H1 (cell line): Measurements from ENCODE around the gene DIP2B. TPM values are rescaled to one million over a fixed set of nuclear protein-coding genes. Genes with fewer than 3 reads are reported as not detected.

Source experiments
- CTCF ChIA-PET: fragments of 300-600 bp; sonication (Branson Sonifier 250); formaldehyde crosslinking; loops from one replicate; lab custom pipeline; 2021; ENCODE audit not compliant: partially characterized antibody; lab: Charles Lee
- POLR2A ChIA-PET: fragments of 300-600 bp; sonication (Branson Sonifier 250); formaldehyde crosslinking; loops from one replicate; lab custom pipeline; 2021; ENCODE audit warnings: inconsistent platforms; ENCODE audit not compliant: partially characterized antibody; lab: Charles Lee
- DNase-seq, 2 experiments: peaks; one replicate each; pipeline versions ENCODE4 v3.0.0 to v3.0.0-alpha.2; 2010 to 2022; ENCODE audit warnings: low spot score in 2 of 2, low read depth in 1 of 2, mixed read lengths in 1 of 2
- FAIRE-seq: peaks from 2 replicates; lab custom pipeline; 2011; peaks lifted over from hg19 to GRCh38; lab: Jason Lieb, UNC
- H2AFZ ChIP-seq: 2 replicates; pipeline ENCODE4 v1.8.1; 2012; ENCODE audit warnings: low read length, inconsistent platforms
- H2AK5ac ChIP-seq: 2 replicates; pipeline ENCODE4 v1.6.1; 2013; ENCODE audit warnings: low read depth, low read length
- H2BK120ac ChIP-seq: replicated peaks from 2 replicates; pipeline ENCODE3; 2013; ENCODE audit warnings: low read depth, low read length, inconsistent platforms
- H2BK12ac ChIP-seq: 2 replicates; pipeline ENCODE4 v1.6.1; 2013; ENCODE audit warnings: low read depth, low read length
- H2BK15ac ChIP-seq: 2 replicates; pipeline ENCODE4 v1.6.1; 2013; ENCODE audit warnings: low read length
- H2BK20ac ChIP-seq: 2 replicates; pipeline ENCODE4 v1.6.1; 2013; ENCODE audit warnings: low read length
- H2BK5ac ChIP-seq: 2 replicates; pipeline ENCODE4 v1.6.1; 2013; ENCODE audit warnings: low read depth, low read length
- H3K14ac ChIP-seq: 2 replicates; pipeline ENCODE4 v1.6.1; 2013; ENCODE audit warnings: inconsistent platforms; ENCODE audit not compliant: insufficient read length
- H3K18ac ChIP-seq: 2 replicates; pipeline ENCODE4 v1.6.1; 2013; ENCODE audit warnings: low read length; ENCODE audit errors: extremely low read depth
- H3K23ac ChIP-seq: 2 replicates; pipeline ENCODE4 v1.6.1; 2013; ENCODE audit warnings: inconsistent platforms; ENCODE audit not compliant: insufficient read length
- H3K23me2 ChIP-seq: 2 replicates; pipeline ENCODE4 v1.6.1; 2013; ENCODE audit warnings: low read depth, low read length
- H3K27ac ChIP-seq: 2 replicates; pipeline ENCODE4 v1.6.1; 2011; ENCODE audit warnings: low read depth, low read length, inconsistent platforms
- H3K27me3 ChIP-seq, 4 experiments: replicated peaks in 1 of 4; 1 replicate in 1 of 4; 2 replicates in 3 of 4; pipeline versions ENCODE4 v1.6.1 to v1.8.1; 2011 to 2013; ENCODE audit warnings: low read length in 3 of 4, mild to moderate bottlenecking in 3 of 4, inconsistent platforms in 2 of 4, mixed read lengths in 2 of 4, moderate library complexity in 1 of 4; ENCODE audit not compliant: control insufficient read depth in 3 of 4, insufficient read depth in 3 of 4; ENCODE audit errors: extremely low read depth in 1 of 4
- H3K36me3 ChIP-seq, 4 experiments: 2 replicates each; pipeline versions ENCODE4 v1.6.1 to v1.8.1; 2011 to 2013; ENCODE audit warnings: mild to moderate bottlenecking in 4 of 4, low read length in 3 of 4, moderate library complexity in 2 of 4, control low read depth in 1 of 4, inconsistent platforms in 1 of 4; ENCODE audit not compliant: insufficient read depth in 4 of 4, control insufficient read depth in 2 of 4
- H3K4ac ChIP-seq: replicated peaks from 2 replicates; pipeline ENCODE3; 2013; ENCODE audit warnings: low read length, low read depth, mixed read lengths, inconsistent platforms; ENCODE audit not compliant: insufficient read length
- H3K4me1 ChIP-seq, 4 experiments: replicated peaks in 1 of 4; 1 replicate in 1 of 4; 2 replicates in 3 of 4; pipeline versions ENCODE4 v1.6.1 to v1.8.1; 2011 to 2013; ENCODE audit warnings: low read length in 3 of 4, inconsistent platforms in 2 of 4, mixed read lengths in 1 of 4; ENCODE audit not compliant: insufficient read depth in 4 of 4, control insufficient read depth in 3 of 4
- H3K4me2 ChIP-seq, 2 experiments: 2 replicates each; pipeline versions ENCODE4 v1.6.1 to v1.8.1; 2011 to 2013; ENCODE audit warnings: low read depth in 2 of 2, low read length in 2 of 2, control low read depth in 1 of 2, inconsistent platforms in 1 of 2, mild to moderate bottlenecking in 1 of 2; ENCODE audit not compliant: insufficient read depth in 1 of 2
- H3K4me3 ChIP-seq, 4 experiments: fragments of 200-600, 300-600 bp in 1 of 4; sonication (generic), shearing (Covaris generic), sonication (Bioruptor Twin) in 1 of 4; 2 replicates each; pipeline versions ENCODE4 v1.5.1 to v1.8.1; 2011 to 2016; ENCODE audit warnings: low read length in 4 of 4, low read depth in 3 of 4, control low read depth in 2 of 4, inconsistent platforms in 2 of 4, mild to moderate bottlenecking in 2 of 4, mixed read lengths in 1 of 4, moderate library complexity in 1 of 4; ENCODE audit not compliant: insufficient read depth in 2 of 4; ENCODE audit errors: extremely low read depth in 1 of 4
- H3K56ac ChIP-seq: replicated peaks from 2 replicates; pipeline ENCODE3; 2013; ENCODE audit warnings: low read depth, mild to moderate bottlenecking, mixed read lengths, low read length, inconsistent platforms; ENCODE audit not compliant: insufficient read length
- H3K79me1 ChIP-seq: 2 replicates; pipeline ENCODE4 v1.6.1; 2013; ENCODE audit warnings: low read depth, low read length, control low read depth
- H3K79me2 ChIP-seq, 2 experiments: 2 replicates each; pipeline versions ENCODE4 v1.6.1 to v1.8.1; 2012 to 2013; ENCODE audit warnings: low read length in 2 of 2, mild to moderate bottlenecking in 2 of 2, inconsistent platforms in 1 of 2; ENCODE audit not compliant: insufficient read depth in 2 of 2, control insufficient read depth in 1 of 2
- H3K9ac ChIP-seq, 4 experiments: replicated peaks in 1 of 4; 1 replicate in 1 of 4; 2 replicates in 3 of 4; pipeline versions ENCODE4 v1.6.1 to v1.8.1; 2011 to 2013; ENCODE audit warnings: low read depth in 3 of 4, low read length in 3 of 4, control low read depth in 2 of 4, mild to moderate bottlenecking in 2 of 4, moderate library complexity in 2 of 4, inconsistent platforms in 1 of 4; ENCODE audit errors: extremely low read depth in 1 of 4
- H3K9me3 ChIP-seq, 2 experiments: 2 replicates each; pipeline versions ENCODE4 v1.6.1 to v1.8.1; 2012 to 2013; ENCODE audit warnings: mild to moderate bottlenecking in 2 of 2, moderate library complexity in 2 of 2, control low read depth in 1 of 2, inconsistent platforms in 1 of 2, low read depth in 1 of 2, low read length in 1 of 2, mixed read lengths in 1 of 2; ENCODE audit not compliant: insufficient read depth in 2 of 2
- H4K20me1 ChIP-seq, 2 experiments: replicated peaks in 1 of 2; 2 replicates each; pipeline versions ENCODE3 to v1.8.1; 2011 to 2013; ENCODE audit warnings: inconsistent platforms in 2 of 2, low read length in 2 of 2, mild to moderate bottlenecking in 1 of 2; ENCODE audit not compliant: insufficient read depth in 2 of 2, control insufficient read depth in 1 of 2
- H4K5ac ChIP-seq: 2 replicates; pipeline ENCODE4 v1.6.1; 2013; ENCODE audit warnings: low read length, low read depth, mixed read lengths, inconsistent platforms; ENCODE audit not compliant: insufficient read length
- H4K8ac ChIP-seq: 2 replicates; pipeline ENCODE4 v1.8.0; 2013; ENCODE audit warnings: mild to moderate bottlenecking, moderate library complexity, low read length, inconsistent platforms; ENCODE audit not compliant: insufficient read depth; ENCODE audit errors: extremely low read depth
- H4K91ac ChIP-seq: replicated peaks from 2 replicates; pipeline ENCODE3; 2013; ENCODE audit warnings: low read length, mixed read lengths, inconsistent platforms; ENCODE audit not compliant: insufficient read length
- POLR2AphosphoS5 ChIP-seq: IDR thresholded peaks from 2 replicates; pipeline ENCODE4 v1.6.1; 2011; ENCODE audit warnings: low read depth, low read length
- WGBS, 2 experiments: shearing (Covaris generic) in 1 of 2; methylation state at CpG; one replicate each; pipeline versions ENCODE4 v1.1.6 to v1.1.7; 2013 to 2015; ENCODE audit warnings: low lambda C conversion rate in 2 of 2, mixed read lengths in 2 of 2, inconsistent platforms in 1 of 2, low coverage in 1 of 2, missing lambda C conversion rate in 1 of 2; ENCODE audit not compliant: insufficient replicate concordance in 2 of 2, insufficient coverage in 1 of 2, insufficient read length in 1 of 2; ENCODE audit errors: extremely low coverage in 1 of 2, missing lambda C conversion rate in 1 of 2; 5-methylcytosine and 5-hydroxymethylcytosine counted together
- polyA plus RNA-seq, 7 experiments: library from polyadenylated mRNA; depleted of rRNA in 3 of 7; stranded (reverse) in 5 of 7; unstranded in 2 of 7; fragments of >200 nt in 5 of 7; fragments of 200-250 nt in 2 of 7; gene quantifications; 1 replicate in 5 of 7; 2 replicates in 1 of 7; 4 replicates in 1 of 7; pipeline versions ENCODE4 v1.2.1 to v1.2.3, GENCODE V29; 2011 to 2013; ENCODE audit warnings: missing spikeins in 2 of 7, mixed read lengths in 2 of 7
- total RNA-seq: library from RNA; stranded (reverse); fragmentation: NEBNext Ultra II Directional; extraction: Animal tissue kit (Norgen Biotek cat#: 25700); gene quantifications from 2 replicates; pipeline ENCODE4 v1.2.1, GENCODE V29; 2021

DIP2B gene
- total and polyA plus RNA-seq, 2 of the 8 experiments (the other 6 are each of a cell fraction or from before 2014, with no cell fraction given) = 11.1 to 29.6 TPM

GRCh38 chr12:50571786-50572185 lies 67.0 kb downstream of the DIP2B start:
- H3K9me3 ChIP-seq = no peaks in the 10 kb centered on the region
- no peak overlapping the region for H2BK5ac ChIP-seq
- H3K27me3 ChIP-seq = no peaks in the 10 kb centered on the region
- peaks cover 0 to 24% (median 20%) of the 10 kb centered on the region in 4 experiments; a peak in 5 of 7 replicates for H3K4me1 ChIP-seq
- H3K56ac ChIP-seq = no peak overlapping the region
- no peak overlapping the region for H2BK12ac ChIP-seq
- ChIA-PET POLR2A (interaction anchor here (1.1 kb wide), 1 partner anchor 19 kb away, joined by 3 read pairs; no protein-coding TSS in a partner anchor), CTCF (no interaction called here)
- no peaks in the 10 kb centered on the region for H3K36me3 ChIP-seq
- H3K79me1 ChIP-seq = peaks cover 3% of the 10 kb centered on the region; the same call in 1 of the 2 replicates
- no peak overlapping the region for H4K8ac ChIP-seq
- FAIRE-seq (no peak), DNase-seq (no peak)
- no peak for TF ChIP-seq POLR2AphosphoS5
- no peak overlapping the region for H3K23ac ChIP-seq
- no peak overlapping the region for H2BK120ac ChIP-seq
- H3K79me2 ChIP-seq = peaks cover 0 to 68% of the 10 kb centered on the region in 2 experiments; a peak in 3 of 4 replicates
- H2AFZ ChIP-seq = no peak overlapping the region
- no peak overlapping the region for H2AK5ac ChIP-seq
- no peak overlapping the region for H3K4ac ChIP-seq
- no peak overlapping the region for H3K9ac ChIP-seq
- H3K23me2 ChIP-seq = no peaks in the 10 kb centered on the region
- no peak overlapping the region for H4K91ac ChIP-seq
- H3K14ac ChIP-seq = no peak overlapping the region
- H3K4me3 ChIP-seq = no peak overlapping the region
- no peak overlapping the region for H2BK15ac ChIP-seq
- H3K4me2 ChIP-seq = no peak overlapping the region
- no peak overlapping the region for H3K18ac ChIP-seq
- 84% methylated on average over 7 of the region's 7 CpGs; no CpG with 5 or more reads in 1 of the 2 experiments for WGBS, 2 experiments
- H4K5ac ChIP-seq = no peak overlapping the region
- H4K20me1 ChIP-seq = no peaks in the 10 kb centered on the region
- no peak overlapping the region for H3K27ac ChIP-seq
- no peak overlapping the region for H2BK20ac ChIP-seq
